Epithelial cell of esophagus (primary cell): ENCODE data around the gene MTAP.
A peak's percentile ranks its signal among the peaks of the same experiment; 100 is the strongest.

Experiments used
- DNase-seq: peaks from one replicate; pipeline ENCODE4 v3.0.0; 2010; ENCODE audit warnings: low read depth
- H3K4me3 ChIP-seq: 2 replicates; pipeline ENCODE4 v1.5.1; 2011; ENCODE audit warnings: mild to moderate bottlenecking, low read length, control low read depth
- TF ChIP-seq, protein P1 (sequence below): IDR thresholded peaks from 2 replicates; pipeline ENCODE4 v1.5.1; 2011; ENCODE audit warnings: low read depth, mild to moderate bottlenecking, low read length, control low read depth, inconsistent platforms; ENCODE audit not compliant: insufficient read depth; ENCODE audit errors: missing control alignments

The MTAP gene

DNA sequence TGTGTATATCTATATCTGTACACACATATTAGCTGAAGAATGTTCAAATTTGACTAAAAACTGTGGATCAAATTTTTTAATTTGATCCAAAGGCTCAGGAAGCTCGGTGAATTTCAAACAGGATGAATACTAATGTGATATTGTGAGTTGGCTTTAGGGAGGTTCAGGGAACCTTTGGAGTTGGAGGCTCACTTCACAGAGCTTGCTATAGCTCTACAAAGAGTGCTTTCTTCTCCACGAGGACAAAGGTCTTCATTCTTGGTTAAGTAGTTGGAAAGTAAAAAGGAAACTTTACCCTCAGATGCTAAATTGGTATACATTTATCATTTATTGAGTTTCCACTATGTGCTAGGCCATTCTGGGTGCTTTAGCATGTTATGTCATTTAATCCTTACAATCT is 36.3 kb upstream of the MTAP start:
- TF ChIP-seq, protein P1, sequence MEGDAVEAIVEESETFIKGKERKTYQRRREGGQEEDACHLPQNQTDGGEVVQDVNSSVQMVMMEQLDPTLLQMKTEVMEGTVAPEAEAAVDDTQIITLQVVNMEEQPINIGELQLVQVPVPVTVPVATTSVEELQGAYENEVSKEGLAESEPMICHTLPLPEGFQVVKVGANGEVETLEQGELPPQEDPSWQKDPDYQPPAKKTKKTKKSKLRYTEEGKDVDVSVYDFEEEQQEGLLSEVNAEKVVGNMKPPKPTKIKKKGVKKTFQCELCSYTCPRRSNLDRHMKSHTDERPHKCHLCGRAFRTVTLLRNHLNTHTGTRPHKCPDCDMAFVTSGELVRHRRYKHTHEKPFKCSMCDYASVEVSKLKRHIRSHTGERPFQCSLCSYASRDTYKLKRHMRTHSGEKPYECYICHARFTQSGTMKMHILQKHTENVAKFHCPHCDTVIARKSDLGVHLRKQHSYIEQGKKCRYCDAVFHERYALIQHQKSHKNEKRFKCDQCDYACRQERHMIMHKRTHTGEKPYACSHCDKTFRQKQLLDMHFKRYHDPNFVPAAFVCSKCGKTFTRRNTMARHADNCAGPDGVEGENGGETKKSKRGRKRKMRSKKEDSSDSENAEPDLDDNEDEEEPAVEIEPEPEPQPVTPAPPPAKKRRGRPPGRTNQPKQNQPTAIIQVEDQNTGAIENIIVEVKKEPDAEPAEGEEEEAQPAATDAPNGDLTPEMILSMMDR, result no peak
- H3K4me3 ChIP-seq, result no peak overlapping the region
- DNase-seq, result no peak

DNA sequence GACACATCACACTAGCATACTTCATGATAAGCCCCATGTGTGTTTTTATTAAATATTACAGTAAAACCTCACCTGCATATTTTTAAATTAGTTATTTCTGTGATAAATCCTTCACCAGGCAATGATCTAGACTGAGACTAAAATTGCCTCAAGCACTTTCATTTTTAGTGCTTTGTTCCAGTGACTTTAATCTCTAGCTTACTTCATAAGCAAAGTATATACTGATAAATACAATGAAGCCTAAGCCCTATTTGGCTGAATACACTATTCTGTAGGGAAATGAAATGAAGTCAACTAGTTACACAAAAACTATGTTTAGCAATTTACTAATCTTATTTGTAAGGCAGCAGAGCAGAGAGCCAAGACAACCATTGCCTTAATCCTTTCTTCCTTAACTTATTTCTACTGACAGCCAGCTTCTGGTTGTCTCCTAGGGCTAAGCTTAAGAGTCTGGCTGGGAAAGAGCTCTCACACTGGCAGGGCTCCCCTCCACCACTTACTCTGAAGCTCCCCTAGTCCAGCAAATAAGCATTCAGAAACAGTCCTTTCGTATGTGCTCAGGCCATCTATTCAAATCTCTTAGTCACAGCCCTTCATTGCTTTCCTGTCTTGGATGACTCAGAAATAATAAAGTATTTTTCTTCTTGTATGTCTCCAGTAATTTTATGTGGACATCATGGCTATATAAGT is 31.4 kb upstream of the MTAP start:
- TF ChIP-seq, protein P1, result no peak
- peak; percentile 82 for DNase-seq
- H3K4me3 ChIP-seq, result no peak overlapping the region

DNA sequence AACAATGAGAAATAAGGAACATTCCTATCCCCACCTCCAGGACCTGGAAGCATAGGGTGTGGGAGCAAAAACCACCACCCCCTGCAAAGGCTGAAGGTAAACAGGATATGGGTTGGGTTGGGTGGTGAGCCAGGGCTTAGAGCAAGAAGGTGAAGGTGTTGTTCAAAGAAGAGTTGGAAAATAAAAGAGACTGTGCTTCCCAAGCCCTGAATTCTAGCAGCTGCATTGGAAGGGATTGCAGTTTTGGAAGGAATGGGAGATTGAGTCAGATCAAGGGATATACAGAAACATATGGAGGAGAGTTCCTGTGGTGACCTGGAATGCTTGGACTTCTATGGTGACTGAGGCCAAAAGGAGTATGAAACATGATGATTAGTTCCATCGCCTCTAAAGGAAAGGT is 24.7 kb upstream of the MTAP start:
- no peak overlapping the region for H3K4me3 ChIP-seq
- TF ChIP-seq, protein P1, result no peak
- peak; percentile 66 for DNase-seq

DNA sequence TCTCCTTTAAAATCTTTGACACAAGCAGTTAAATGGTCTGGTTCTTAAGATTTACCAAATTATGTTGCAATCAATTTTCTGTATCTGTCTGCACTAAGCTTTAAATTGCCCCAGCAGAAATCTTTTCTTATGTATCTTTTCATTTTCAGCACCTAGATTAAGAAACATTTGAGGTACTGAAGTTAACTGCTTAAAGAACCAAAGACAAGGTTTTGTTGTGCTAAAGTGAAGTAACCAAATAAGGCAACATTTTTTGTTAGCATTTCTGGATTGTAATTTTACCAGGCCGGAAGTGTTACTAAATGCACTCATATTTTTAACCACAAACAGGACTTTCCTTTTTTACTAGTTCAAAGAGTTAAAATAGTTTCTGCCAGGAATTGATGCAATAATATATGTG is 24.1 kb upstream of the MTAP start:
- TF ChIP-seq, protein P1, result no peak
- no peak overlapping the region for H3K4me3 ChIP-seq
- peak; percentile 38 for DNase-seq

DNA sequence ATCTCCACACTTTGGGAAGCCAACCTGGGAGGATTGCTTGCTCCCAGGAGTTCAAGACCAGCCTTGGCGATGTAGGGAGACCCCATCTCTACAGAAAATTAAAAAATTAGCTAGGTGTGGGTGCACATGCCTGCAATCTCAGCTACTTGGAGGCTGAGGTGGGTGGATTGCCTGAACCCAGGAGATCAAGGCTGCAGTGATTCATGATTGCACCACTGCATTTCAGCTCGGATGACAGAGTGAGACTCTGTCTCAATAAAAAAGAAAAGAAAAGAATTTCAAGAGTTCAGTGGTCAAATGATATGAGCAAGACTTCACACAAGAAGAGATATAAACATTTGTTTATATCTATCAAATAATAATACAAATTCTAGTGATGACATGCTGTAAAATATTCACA is 23.0 kb upstream of the MTAP start:
- no peak overlapping the region for H3K4me3 ChIP-seq
- DNase-seq, result peak; percentile 80
- TF ChIP-seq, protein P1, result no peak

DNA sequence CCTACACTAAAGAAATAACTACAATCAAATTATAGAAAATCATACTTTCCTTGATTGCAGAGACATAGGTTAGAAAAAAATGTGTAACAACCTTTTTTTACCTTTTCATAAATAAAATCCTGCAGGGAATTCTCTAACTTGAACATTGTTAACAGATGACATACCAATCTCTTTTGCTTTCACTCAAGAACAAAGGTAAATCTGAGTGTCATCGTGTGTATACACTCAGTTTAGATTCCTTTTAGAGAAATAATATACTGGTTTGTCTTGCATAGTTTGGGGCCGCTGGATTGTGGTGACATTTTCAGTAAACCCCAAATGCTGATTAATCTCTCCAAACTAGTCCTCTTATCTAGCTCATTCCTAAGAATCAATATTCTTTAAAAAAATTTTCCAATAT is 20.8 kb upstream of the MTAP start:
- no peak for DNase-seq
- no peak overlapping the region for H3K4me3 ChIP-seq
- TF ChIP-seq, protein P1, result no peak

DNA sequence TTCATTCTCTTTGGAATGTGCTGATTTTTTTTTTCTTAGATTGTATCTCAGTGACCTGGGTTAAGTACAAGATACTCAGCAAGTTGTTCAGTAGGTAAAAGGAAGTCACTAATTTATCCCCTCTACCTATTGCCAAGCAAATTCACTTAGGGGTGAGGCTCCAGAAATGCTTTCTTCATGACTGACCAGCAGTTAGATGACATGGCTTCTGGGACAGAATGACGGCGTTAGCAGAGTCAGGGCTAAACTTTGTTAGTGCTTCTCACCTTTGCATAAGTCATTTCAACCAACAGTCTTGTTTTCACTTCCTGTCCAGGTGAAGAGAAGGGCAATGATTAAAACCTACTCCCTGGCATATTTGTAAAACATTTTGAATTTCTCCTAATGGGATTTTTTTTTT is 20.2 kb upstream of the MTAP start:
- TF ChIP-seq, protein P1, result no peak
- peak; percentile 60 for DNase-seq
- no peak overlapping the region for H3K4me3 ChIP-seq
